Measurements from ENCODE around the gene YWHAG. TPM values are rescaled to one million over a fixed set of nuclear protein-coding genes. Genes with fewer than 3 reads are reported as not detected.

The YWHAG gene
- total RNA-seq, 2 experiments from 2014 or later: 138 to 143 TPM

DNA sequence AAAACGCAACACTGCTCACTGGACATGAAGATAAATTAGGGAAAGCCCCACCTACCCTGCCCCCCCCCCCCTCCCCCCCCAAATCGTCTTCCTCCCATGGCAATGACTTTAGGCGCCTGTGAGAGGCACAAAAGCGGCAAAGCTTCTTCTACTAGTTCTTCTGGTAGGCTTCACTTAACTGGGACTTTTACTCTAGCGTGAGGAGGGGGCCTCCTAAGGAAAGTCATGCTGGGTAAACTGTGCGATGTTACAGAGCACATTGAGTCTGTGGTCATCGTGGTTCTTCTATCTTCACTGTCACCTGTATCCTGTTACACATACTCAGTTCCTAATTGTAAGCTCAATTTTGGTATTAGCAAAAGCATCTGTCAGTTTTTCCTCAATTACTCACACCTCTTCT lies 31.2 kb downstream of the YWHAG start:
- Mint-ChIP-seq H3K4me1 (ENCODE audit: low read depth) (peaks cover 30% of the 10 kb centered on the region), H3K36me3 (ENCODE audit: low read depth) (peaks cover 44% of the 10 kb centered on the region), H3K9me3 (no peaks in the 10 kb centered on the region), H3K27me3 (no peaks in the 10 kb centered on the region), H3K27ac (peak overlapping the region; percentile 68), H3K4me3 (no peak overlapping the region)
- DNase-seq (no peak), ATAC-seq (peak; percentile 71)
- intact Hi-C loops (cut with micrococcal nuclease): no loop called here
- ChIA-PET POLR2A (interaction anchor here (1.2 to 1.7 kb wide), 3 partner anchors 27 to 54 kb away, joined by 3 to 7 read pairs (median 6); partner anchors contain the start of gene YWHAG), CTCF (interaction anchor here (0.9 to 2.2 kb wide), 4 partner anchors 9 to 149 kb away, joined by 4 to 19 read pairs (median 5); no protein-coding TSS in a partner anchor)
- TF ChIP-seq, protein P1, sequence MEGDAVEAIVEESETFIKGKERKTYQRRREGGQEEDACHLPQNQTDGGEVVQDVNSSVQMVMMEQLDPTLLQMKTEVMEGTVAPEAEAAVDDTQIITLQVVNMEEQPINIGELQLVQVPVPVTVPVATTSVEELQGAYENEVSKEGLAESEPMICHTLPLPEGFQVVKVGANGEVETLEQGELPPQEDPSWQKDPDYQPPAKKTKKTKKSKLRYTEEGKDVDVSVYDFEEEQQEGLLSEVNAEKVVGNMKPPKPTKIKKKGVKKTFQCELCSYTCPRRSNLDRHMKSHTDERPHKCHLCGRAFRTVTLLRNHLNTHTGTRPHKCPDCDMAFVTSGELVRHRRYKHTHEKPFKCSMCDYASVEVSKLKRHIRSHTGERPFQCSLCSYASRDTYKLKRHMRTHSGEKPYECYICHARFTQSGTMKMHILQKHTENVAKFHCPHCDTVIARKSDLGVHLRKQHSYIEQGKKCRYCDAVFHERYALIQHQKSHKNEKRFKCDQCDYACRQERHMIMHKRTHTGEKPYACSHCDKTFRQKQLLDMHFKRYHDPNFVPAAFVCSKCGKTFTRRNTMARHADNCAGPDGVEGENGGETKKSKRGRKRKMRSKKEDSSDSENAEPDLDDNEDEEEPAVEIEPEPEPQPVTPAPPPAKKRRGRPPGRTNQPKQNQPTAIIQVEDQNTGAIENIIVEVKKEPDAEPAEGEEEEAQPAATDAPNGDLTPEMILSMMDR (IDR thresholded peaks at IDR 0.05): no peak

DNA sequence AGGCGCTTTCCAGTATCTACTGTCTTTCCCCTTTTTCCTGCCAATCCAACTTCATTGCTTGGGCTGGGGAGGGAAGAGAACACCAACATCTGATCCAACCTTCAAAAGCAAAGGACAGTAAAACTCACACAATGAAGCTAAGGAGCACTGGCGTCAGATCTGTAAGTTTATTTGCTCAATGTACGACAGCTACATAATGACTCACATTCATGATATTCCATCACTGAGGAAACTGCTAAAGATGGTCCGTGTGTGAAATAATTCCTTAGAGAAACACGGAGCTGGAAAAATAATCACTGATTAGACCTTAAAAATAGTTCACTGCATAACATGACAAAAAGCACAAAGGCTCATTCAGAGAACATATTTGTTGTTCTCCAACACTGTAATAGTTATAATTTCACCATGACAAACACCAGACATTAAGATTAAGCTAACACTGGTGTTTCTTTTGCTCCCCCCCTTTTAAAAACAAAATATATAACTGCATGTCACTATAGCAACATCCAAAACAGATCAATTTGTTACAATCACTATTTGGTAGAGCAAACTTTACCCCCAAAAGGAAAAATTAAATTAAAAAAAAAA lies 32.1 kb downstream of the YWHAG start:
- TF ChIP-seq, protein P1 (IDR thresholded peaks at IDR 0.05): no peak
- H3K27me3 Mint-ChIP-seq: no peaks in the 10 kb centered on the region
- ChIA-PET POLR2A (interaction anchor here (1.1 to 1.7 kb wide), 3 partner anchors 9 to 32 kb away, joined by 4 to 7 read pairs (median 6); partner anchors contain the start of gene YWHAG), CTCF (interaction anchor here (0.9 to 2.2 kb wide), 5 partner anchors 9 to 148 kb away, joined by 3 to 19 read pairs (median 4); no protein-coding TSS in a partner anchor)
- H3K9me3 Mint-ChIP-seq: no peaks in the 10 kb centered on the region
- no peak for DNase-seq
- peaks cover 23% of the 10 kb centered on the region for H3K4me1 Mint-ChIP-seq (ENCODE audit: low read depth)
- H3K36me3 Mint-ChIP-seq (ENCODE audit: low read depth): peaks cover 38% of the 10 kb centered on the region
- no peak overlapping the region for H3K27ac Mint-ChIP-seq
- ATAC-seq: no peak
- no peak overlapping the region for H3K4me3 Mint-ChIP-seq
- intact Hi-C loops (cut with micrococcal nuclease): no loop called here

DNA sequence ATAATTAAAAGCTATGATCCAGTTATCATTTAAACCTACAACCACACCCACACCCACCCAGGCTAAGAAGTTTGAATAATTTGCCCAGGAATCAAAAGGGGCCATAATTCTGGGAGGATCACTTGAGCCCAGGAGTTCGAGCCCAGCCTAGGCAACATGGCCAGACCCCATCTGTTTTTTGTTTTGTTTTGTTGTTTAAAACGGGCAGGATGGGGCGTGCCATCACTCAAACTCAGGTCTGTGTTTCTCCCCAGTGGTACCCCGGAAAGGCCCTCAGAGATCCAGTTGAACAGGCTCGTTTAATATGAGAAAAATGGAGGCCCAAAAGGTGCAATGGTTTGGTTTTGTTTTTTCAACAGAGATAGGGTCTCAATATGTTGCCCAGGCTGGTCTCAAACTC lies 33.0 kb downstream of the YWHAG start:
- Mint-ChIP-seq H3K27ac (no peak overlapping the region), H3K4me3 (no peak overlapping the region), H3K4me1 (ENCODE audit: low read depth) (peaks cover 21% of the 10 kb centered on the region), H3K36me3 (ENCODE audit: low read depth) (peaks cover 38% of the 10 kb centered on the region), H3K27me3 (no peaks in the 10 kb centered on the region), H3K9me3 (no peaks in the 10 kb centered on the region)
- TF ChIP-seq, protein P1 (IDR thresholded peaks at IDR 0.05): no peak
- intact Hi-C loops (cut with micrococcal nuclease): no loop called here
- ATAC-seq (no peak), DNase-seq (no peak)
- CTCF ChIA-PET: no interaction called here
- POLR2A ChIA-PET: no interaction called here

DNA sequence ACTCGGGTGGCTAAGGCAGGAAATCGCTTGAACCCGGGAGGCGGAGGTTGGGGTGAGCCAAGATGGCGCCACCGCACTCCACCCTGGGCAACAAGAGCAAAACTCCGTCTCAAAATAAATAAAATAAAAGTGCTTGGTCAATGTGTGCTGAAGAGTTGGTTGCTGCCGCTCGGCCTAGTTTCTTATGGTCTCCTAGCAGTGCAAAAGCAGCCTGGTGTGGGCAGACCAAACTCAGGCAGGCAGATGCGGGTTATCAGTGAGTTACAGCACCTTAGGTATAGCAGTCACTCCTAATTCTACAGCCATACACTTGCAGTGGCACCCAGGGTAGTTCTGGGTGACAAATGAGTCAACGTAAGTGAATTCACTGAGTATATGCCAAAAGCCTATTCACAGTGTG lies 33.7 kb downstream of the YWHAG start:
- TF ChIP-seq, protein P1 (IDR thresholded peaks at IDR 0.05): no peak
- ATAC-seq (no peak), DNase-seq (no peak)
- H3K27me3 Mint-ChIP-seq: no peaks in the 10 kb centered on the region
- ChIA-PET POLR2A (interaction anchor here (0.6 to 1.0 kb wide), 2 partner anchors 9 to 25 kb away, joined by 3 to 4 read pairs; no protein-coding TSS in a partner anchor), CTCF (no interaction called here)
- intact Hi-C loops (cut with micrococcal nuclease): no loop called here
- H3K36me3 Mint-ChIP-seq (ENCODE audit: low read depth): peaks cover 36% of the 10 kb centered on the region
- peaks cover 21% of the 10 kb centered on the region for H3K4me1 Mint-ChIP-seq (ENCODE audit: low read depth)
- no peak overlapping the region for H3K4me3 Mint-ChIP-seq
- H3K27ac Mint-ChIP-seq: no peak overlapping the region
- no peaks in the 10 kb centered on the region for H3K9me3 Mint-ChIP-seq

Data from activated CD8-positive, alpha-beta T cell treated with anti-CD3 and anti-CD28 coated beads for 36 hours (primary cell).